H1 (cell line): ENCODE measurements around the gene C17orf100. TPM values are rescaled to one million over a fixed set of nuclear protein-coding genes. Genes with fewer than 3 reads are reported as not detected.

Experiments
- CTCF ChIA-PET: fragments of 300-600 bp; sonication (Branson Sonifier 250); formaldehyde crosslinking; loops from one replicate; lab custom pipeline; 2021; ENCODE audit not compliant: partially characterized antibody; lab: Charles Lee
- POLR2A ChIA-PET: fragments of 300-600 bp; sonication (Branson Sonifier 250); formaldehyde crosslinking; loops from one replicate; lab custom pipeline; 2021; ENCODE audit warnings: inconsistent platforms; ENCODE audit not compliant: partially characterized antibody; lab: Charles Lee
- DNase-seq, 2 experiments: peaks; one replicate each; pipeline versions ENCODE4 v3.0.0 to v3.0.0-alpha.2; 2010 to 2022; ENCODE audit warnings: low spot score in 2 of 2, low read depth in 1 of 2, mixed read lengths in 1 of 2
- FAIRE-seq: peaks from 2 replicates; lab custom pipeline; 2011; peaks lifted over from hg19 to GRCh38; lab: Jason Lieb, UNC
- H2AFZ ChIP-seq: 2 replicates; pipeline ENCODE4 v1.8.1; 2012; ENCODE audit warnings: low read length, inconsistent platforms
- H2AK5ac ChIP-seq: 2 replicates; pipeline ENCODE4 v1.6.1; 2013; ENCODE audit warnings: low read depth, low read length
- H2BK120ac ChIP-seq: replicated peaks from 2 replicates; pipeline ENCODE3; 2013; ENCODE audit warnings: low read depth, low read length, inconsistent platforms
- H2BK12ac ChIP-seq: 2 replicates; pipeline ENCODE4 v1.6.1; 2013; ENCODE audit warnings: low read depth, low read length
- H2BK15ac ChIP-seq: 2 replicates; pipeline ENCODE4 v1.6.1; 2013; ENCODE audit warnings: low read length
- H2BK20ac ChIP-seq: 2 replicates; pipeline ENCODE4 v1.6.1; 2013; ENCODE audit warnings: low read length
- H2BK5ac ChIP-seq: 2 replicates; pipeline ENCODE4 v1.6.1; 2013; ENCODE audit warnings: low read depth, low read length
- H3K14ac ChIP-seq: 2 replicates; pipeline ENCODE4 v1.6.1; 2013; ENCODE audit warnings: inconsistent platforms; ENCODE audit not compliant: insufficient read length
- H3K18ac ChIP-seq: 2 replicates; pipeline ENCODE4 v1.6.1; 2013; ENCODE audit warnings: low read length; ENCODE audit errors: extremely low read depth
- H3K23ac ChIP-seq: 2 replicates; pipeline ENCODE4 v1.6.1; 2013; ENCODE audit warnings: inconsistent platforms; ENCODE audit not compliant: insufficient read length
- H3K23me2 ChIP-seq: 2 replicates; pipeline ENCODE4 v1.6.1; 2013; ENCODE audit warnings: low read depth, low read length
- H3K27ac ChIP-seq: 2 replicates; pipeline ENCODE4 v1.6.1; 2011; ENCODE audit warnings: low read depth, low read length, inconsistent platforms
- H3K27me3 ChIP-seq, 4 experiments: replicated peaks in 1 of 4; 1 replicate in 1 of 4; 2 replicates in 3 of 4; pipeline versions ENCODE4 v1.6.1 to v1.8.1; 2011 to 2013; ENCODE audit warnings: low read length in 3 of 4, mild to moderate bottlenecking in 3 of 4, inconsistent platforms in 2 of 4, mixed read lengths in 2 of 4, moderate library complexity in 1 of 4; ENCODE audit not compliant: control insufficient read depth in 3 of 4, insufficient read depth in 3 of 4; ENCODE audit errors: extremely low read depth in 1 of 4
- H3K36me3 ChIP-seq, 4 experiments: 2 replicates each; pipeline versions ENCODE4 v1.6.1 to v1.8.1; 2011 to 2013; ENCODE audit warnings: mild to moderate bottlenecking in 4 of 4, low read length in 3 of 4, moderate library complexity in 2 of 4, control low read depth in 1 of 4, inconsistent platforms in 1 of 4; ENCODE audit not compliant: insufficient read depth in 4 of 4, control insufficient read depth in 2 of 4
- H3K4ac ChIP-seq: replicated peaks from 2 replicates; pipeline ENCODE3; 2013; ENCODE audit warnings: low read length, low read depth, mixed read lengths, inconsistent platforms; ENCODE audit not compliant: insufficient read length
- H3K4me1 ChIP-seq, 4 experiments: replicated peaks in 1 of 4; 1 replicate in 1 of 4; 2 replicates in 3 of 4; pipeline versions ENCODE4 v1.6.1 to v1.8.1; 2011 to 2013; ENCODE audit warnings: low read length in 3 of 4, inconsistent platforms in 2 of 4, mixed read lengths in 1 of 4; ENCODE audit not compliant: insufficient read depth in 4 of 4, control insufficient read depth in 3 of 4
- H3K4me2 ChIP-seq, 2 experiments: 2 replicates each; pipeline versions ENCODE4 v1.6.1 to v1.8.1; 2011 to 2013; ENCODE audit warnings: low read depth in 2 of 2, low read length in 2 of 2, control low read depth in 1 of 2, inconsistent platforms in 1 of 2, mild to moderate bottlenecking in 1 of 2; ENCODE audit not compliant: insufficient read depth in 1 of 2
- H3K4me3 ChIP-seq, 4 experiments: fragments of 200-600, 300-600 bp in 1 of 4; sonication (generic), shearing (Covaris generic), sonication (Bioruptor Twin) in 1 of 4; 2 replicates each; pipeline versions ENCODE4 v1.5.1 to v1.8.1; 2011 to 2016; ENCODE audit warnings: low read length in 4 of 4, low read depth in 3 of 4, control low read depth in 2 of 4, inconsistent platforms in 2 of 4, mild to moderate bottlenecking in 2 of 4, mixed read lengths in 1 of 4, moderate library complexity in 1 of 4; ENCODE audit not compliant: insufficient read depth in 2 of 4; ENCODE audit errors: extremely low read depth in 1 of 4
- H3K56ac ChIP-seq: replicated peaks from 2 replicates; pipeline ENCODE3; 2013; ENCODE audit warnings: low read depth, mild to moderate bottlenecking, mixed read lengths, low read length, inconsistent platforms; ENCODE audit not compliant: insufficient read length
- H3K79me1 ChIP-seq: 2 replicates; pipeline ENCODE4 v1.6.1; 2013; ENCODE audit warnings: low read depth, low read length, control low read depth
- H3K79me2 ChIP-seq, 2 experiments: 2 replicates each; pipeline versions ENCODE4 v1.6.1 to v1.8.1; 2012 to 2013; ENCODE audit warnings: low read length in 2 of 2, mild to moderate bottlenecking in 2 of 2, inconsistent platforms in 1 of 2; ENCODE audit not compliant: insufficient read depth in 2 of 2, control insufficient read depth in 1 of 2
- H3K9ac ChIP-seq, 4 experiments: replicated peaks in 1 of 4; 1 replicate in 1 of 4; 2 replicates in 3 of 4; pipeline versions ENCODE4 v1.6.1 to v1.8.1; 2011 to 2013; ENCODE audit warnings: low read depth in 3 of 4, low read length in 3 of 4, control low read depth in 2 of 4, mild to moderate bottlenecking in 2 of 4, moderate library complexity in 2 of 4, inconsistent platforms in 1 of 4; ENCODE audit errors: extremely low read depth in 1 of 4
- H3K9me3 ChIP-seq, 2 experiments: 2 replicates each; pipeline versions ENCODE4 v1.6.1 to v1.8.1; 2012 to 2013; ENCODE audit warnings: mild to moderate bottlenecking in 2 of 2, moderate library complexity in 2 of 2, control low read depth in 1 of 2, inconsistent platforms in 1 of 2, low read depth in 1 of 2, low read length in 1 of 2, mixed read lengths in 1 of 2; ENCODE audit not compliant: insufficient read depth in 2 of 2
- H4K20me1 ChIP-seq, 2 experiments: replicated peaks in 1 of 2; 2 replicates each; pipeline versions ENCODE3 to v1.8.1; 2011 to 2013; ENCODE audit warnings: inconsistent platforms in 2 of 2, low read length in 2 of 2, mild to moderate bottlenecking in 1 of 2; ENCODE audit not compliant: insufficient read depth in 2 of 2, control insufficient read depth in 1 of 2
- H4K5ac ChIP-seq: 2 replicates; pipeline ENCODE4 v1.6.1; 2013; ENCODE audit warnings: low read length, low read depth, mixed read lengths, inconsistent platforms; ENCODE audit not compliant: insufficient read length
- H4K8ac ChIP-seq: 2 replicates; pipeline ENCODE4 v1.8.0; 2013; ENCODE audit warnings: mild to moderate bottlenecking, moderate library complexity, low read length, inconsistent platforms; ENCODE audit not compliant: insufficient read depth; ENCODE audit errors: extremely low read depth
- H4K91ac ChIP-seq: replicated peaks from 2 replicates; pipeline ENCODE3; 2013; ENCODE audit warnings: low read length, mixed read lengths, inconsistent platforms; ENCODE audit not compliant: insufficient read length
- CBX5 ChIP-seq: fragments of 300-800, 300-1000 bp; sonication (generic); IDR thresholded peaks from 2 replicates; pipeline ENCODE4 v1.7.1; 2016; ENCODE audit warnings: antibody characterized with exemption, low read length, low read depth
- CREB1 ChIP-seq: IDR thresholded peaks from 2 replicates; pipeline ENCODE4 v1.6.1; 2012; ENCODE audit warnings: inconsistent platforms
- EGR1 ChIP-seq: IDR thresholded peaks from 2 replicates; pipeline ENCODE4 v1.6.1; 2011; ENCODE audit warnings: low read depth, low read length, borderline replicate concordance
- GABPA ChIP-seq: IDR thresholded peaks from 2 replicates; pipeline ENCODE4 v1.6.1; 2011; ENCODE audit warnings: mild to moderate bottlenecking, low read length, moderate library complexity, borderline replicate concordance; ENCODE audit not compliant: insufficient read depth
- HDAC6 ChIP-seq: IDR thresholded peaks from one replicate; pipeline ENCODE4 v1.7.1; 2012; ENCODE audit warnings: low read depth, mild to moderate bottlenecking, inconsistent platforms, low read length, moderate library complexity
- KDM4A ChIP-seq: IDR thresholded peaks from one replicate; pipeline ENCODE4 v1.7.1; 2012; ENCODE audit warnings: low read depth, mild to moderate bottlenecking, moderate library complexity, low read length, inconsistent platforms; ENCODE audit not compliant: severe bottlenecking
- RAD21 ChIP-seq, 2 experiments: IDR thresholded peaks in 1 of 2; conservative IDR thresholded peaks in 1 of 2; 2 replicates each; pipeline ENCODE4 v1.6.1; 2011; ENCODE audit warnings: low read depth in 2 of 2, low read length in 2 of 2, improper control_type of control experiment in 1 of 2, inconsistent platforms in 1 of 2, mild to moderate bottlenecking in 1 of 2, moderate library complexity in 1 of 2
- RNF2 ChIP-seq: fragments of 200-900, 300-1000 bp; sonication (generic); IDR thresholded peaks from 2 replicates; pipeline ENCODE4 v1.7.1; 2016; ENCODE audit warnings: borderline replicate concordance, low read depth, mild to moderate bottlenecking, antibody characterized with exemption, low read length; ENCODE audit not compliant: poor library complexity, severe bottlenecking; ENCODE audit errors: missing control alignments
- SAP30 ChIP-seq: fragments of 300-600 bp; sonication (generic); IDR thresholded peaks from 2 replicates; pipeline ENCODE4 v1.7.1; 2012; ENCODE audit warnings: low read length, moderate library complexity, mild to moderate bottlenecking, inconsistent platforms; ENCODE audit not compliant: insufficient read depth, insufficient replicate concordance
- SIRT6 ChIP-seq: IDR thresholded peaks from one replicate; pipeline ENCODE4 v1.7.1; 2012; ENCODE audit warnings: low read length, inconsistent platforms
- SP4 ChIP-seq: IDR thresholded peaks from 2 replicates; pipeline ENCODE4 v1.6.1; 2012; ENCODE audit warnings: low read length, inconsistent platforms
- SRF ChIP-seq: IDR thresholded peaks from 2 replicates; pipeline ENCODE4 v1.6.1; 2011; ENCODE audit warnings: mild to moderate bottlenecking, low read depth, low read length, moderate library complexity
- TEAD4 ChIP-seq: IDR thresholded peaks from 2 replicates; pipeline ENCODE4 v1.6.1; 2012; ENCODE audit warnings: low read depth, low read length, inconsistent platforms, mixed read lengths
- YY1 ChIP-seq: IDR thresholded peaks from 2 replicates; pipeline ENCODE4 v1.6.1; 2011; ENCODE audit warnings: low read depth, mild to moderate bottlenecking, low read length
- ZNF274 ChIP-seq: IDR thresholded peaks from 2 replicates; pipeline ENCODE4 v1.7.0; 2012; ENCODE audit warnings: low read length, borderline replicate concordance; ENCODE audit errors: extremely low read depth
- WGBS, 2 experiments: shearing (Covaris generic) in 1 of 2; methylation state at CpG; one replicate each; pipeline versions ENCODE4 v1.1.6 to v1.1.7; 2013 to 2015; ENCODE audit warnings: low lambda C conversion rate in 2 of 2, mixed read lengths in 2 of 2, inconsistent platforms in 1 of 2, low coverage in 1 of 2, missing lambda C conversion rate in 1 of 2; ENCODE audit not compliant: insufficient replicate concordance in 2 of 2, insufficient coverage in 1 of 2, insufficient read length in 1 of 2; ENCODE audit errors: extremely low coverage in 1 of 2, missing lambda C conversion rate in 1 of 2; 5-methylcytosine and 5-hydroxymethylcytosine counted together
- polyA plus RNA-seq, 7 experiments: library from polyadenylated mRNA; depleted of rRNA in 3 of 7; stranded (reverse) in 5 of 7; unstranded in 2 of 7; fragments of >200 nt in 5 of 7; fragments of 200-250 nt in 2 of 7; gene quantifications; 1 replicate in 5 of 7; 2 replicates in 1 of 7; 4 replicates in 1 of 7; pipeline versions ENCODE4 v1.2.1 to v1.2.3, GENCODE V29; 2011 to 2013; ENCODE audit warnings: missing spikeins in 2 of 7, mixed read lengths in 2 of 7
- total RNA-seq: library from RNA; stranded (reverse); fragmentation: NEBNext Ultra II Directional; extraction: Animal tissue kit (Norgen Biotek cat#: 25700); gene quantifications from 2 replicates; pipeline ENCODE4 v1.2.1, GENCODE V29; 2021

The C17orf100 gene
- total and polyA plus RNA-seq, 2 of the 8 experiments (the other 6 are each of a cell fraction or from before 2014, with no cell fraction given) = 2.1 to 2.8 TPM

- Histone ChIP-seq H3K27ac (no peak overlapping the region), H3K27me3 (no peaks in the 10 kb centered on the region; a peak in 1 of 7 replicates), H3K4me1 (no peaks in the 10 kb centered on the region), H3K56ac (no peak overlapping the region), H3K4ac (no peak overlapping the region), H3K79me2 (no peaks in the 10 kb centered on the region), H2AFZ (no peak overlapping the region), H3K36me3 (no peaks in the 10 kb centered on the region), H3K4me3 (no peak overlapping the region), H3K9ac (no peak overlapping the region), H3K9me3 (no peaks in the 10 kb centered on the region), H4K5ac (no peak overlapping the region), H3K4me2 (no peak overlapping the region), H3K23ac (no peak overlapping the region), H3K79me1 (no peaks in the 10 kb centered on the region), H2BK120ac (no peak overlapping the region), H2BK20ac (no peak overlapping the region), H4K20me1 (peaks cover 0 to 2% of the 10 kb centered on the region in 2 experiments), H3K23me2 (peaks cover 4% of the 10 kb centered on the region; the same call in 1 of the 2 replicates), H2AK5ac (no peak overlapping the region), H2BK12ac (no peak overlapping the region), H3K14ac (no peak overlapping the region), H2BK5ac (no peak overlapping the region), H2BK15ac (no peak overlapping the region), H3K18ac (no peak overlapping the region), H4K91ac (no peak overlapping the region), H4K8ac (no peak overlapping the region)
- POLR2A ChIA-PET = no interaction called here
- CTCF ChIA-PET = interaction anchor here (1.2 kb wide), 1 partner anchor 18 kb away, joined by 5 read pairs; the partner anchor contains the start of gene SLC13A5
- FAIRE-seq (no peak), DNase-seq (no peak)
- WGBS, 2 experiments = 88% methylated on average over 2 of the region's 2 CpGs; no CpG with 5 or more reads in 1 of the 2 experiments
- TF ChIP-seq YY1 (no peak), EGR1 (no peak), TEAD4 (no peak), RNF2 (no peak), CREB1 (no peak), KDM4A (no peak), ZNF274 (no peak), SAP30 (no peak), CBX5 (no peak), SP4 (no peak), GABPA (no peak), SIRT6 (no peak), HDAC6 (no peak), SRF (no peak), RAD21 (IDR thresholded peaks at IDR 0.05 in 1 of 2, conservative IDR thresholded peaks at IDR 0.05 in 1 of 2; ENCODE audit: low read depth in 2 of 2, low read length in 2 of 2) (no peak)
Measured at GRCh38 chr17:6695051-6695450, 43.5 kb downstream of the C17orf100 start.
